Right lobe of liver (tissue), 6 donors: ENCODE results near the gene GPC6. TPM values are rescaled to one million over a fixed set of nuclear protein-coding genes. Genes with fewer than 3 reads are reported as not detected.

ENCODE experiments used
- ATAC-seq, 4 donors: fragments of 200-7000 bp; cut with Tn5 transposase; one replicate each; pipeline ENCODE4 v1.9.1; 2020; ENCODE audit warnings: mild to moderate bottlenecking in 4 of 4, moderate library complexity in 4 of 4
- DNase-seq, 3 donors: peaks; one replicate each; pipeline ENCODE4 v3.0.0-alpha.2; 2020
- H3K27ac ChIP-seq, 3 donors: fragments of 200-600 bp; one replicate each; pipeline ENCODE4 v1.8.0; 2022
- H3K27me3 ChIP-seq, 2 donors: fragments of 200-600 bp; one replicate each; pipeline ENCODE4 v1.8.0; 2022
- H3K36me3 ChIP-seq, 4 donors: fragments of 200-600 bp; sonication (generic) in 1 of 4; one replicate each; pipeline versions ENCODE4 v1.5.1 to v1.8.0; 2017 to 2022; ENCODE audit warnings: control low read depth in 1 of 4
- H3K4me1 ChIP-seq, 4 donors: fragments of 200-600 bp; sonication (generic) in 1 of 4; one replicate each; pipeline versions ENCODE4 v1.5.1 to v1.8.0; 2017 to 2022; ENCODE audit warnings: control low read depth in 1 of 4
- H3K4me3 ChIP-seq, 3 donors: fragments of 200-600 bp; one replicate each; pipeline ENCODE4 v1.8.0; 2022
- H3K9me3 ChIP-seq, 4 donors: fragments of 200-600 bp; sonication (generic) in 1 of 4; one replicate each; pipeline versions ENCODE4 v1.5.1 to v1.8.0; 2017 to 2022; ENCODE audit warnings: control low read depth in 1 of 4
- POLR2A ChIP-seq: fragments of 450-650 bp; IDR thresholded peaks from one replicate; pipeline ENCODE4 v1.6.1; 2017; ENCODE audit warnings: antibody characterized with exemption, mild to moderate bottlenecking
- WGBS: methylation state at CpG from one replicate; pipeline ENCODE4 v1.1.6; 2018; ENCODE audit warnings: low coverage, low lambda C conversion rate; ENCODE audit not compliant: insufficient coverage; ENCODE audit errors: missing lambda C conversion rate; 5-methylcytosine and 5-hydroxymethylcytosine counted together
- intact Hi-C, 2 donors: fragments of 100-400 bp; cut with DNase I; formaldehyde crosslinking; loops; one replicate each; pipeline versions ENCODE4 v1.11.2 to v1.14.1; 2022
- total RNA-seq, 6 experiments: library from RNA; depleted of rRNA in 2 of 6; stranded (reverse); fragments of >200 nt in 2 of 6; fragmentation: NEBNext Ultra II Directional in 3 of 6; extraction: Animal tissue kit (Norgen Biotek cat#: 25700) in 3 of 6; gene quantifications; one replicate each; pipeline versions ENCODE4 v1.1.0 to v1.2.4, GENCODE V29; 2016 to 2023
- TF ChIP-seq, protein P1 (sequence below), 4 donors: fragments of 200-600 bp in 3 of 4; fragments of 450-650 bp in 1 of 4; IDR thresholded peaks; one replicate each; pipeline versions ENCODE4 v1.5.1 to v1.8.0; 2016 to 2022; ENCODE audit warnings: antibody characterized with exemption in 4 of 4, mild to moderate bottlenecking in 2 of 4
- donor health status: DM: no; HTN: yes; CAD: no.
- donor health status: DM: no; HTN: no; CAD: no.
- donor health status: DM: no; HTN: no; CAD: no.
- donor health status: DM: no; HTN: yes; CAD: no.
- donor health status: DM: no; HTN: yes; CAD: no.

GPC6 gene
- total RNA-seq, 6 experiments from 2014 or later = 18.6 to 30.1 (median 20.2) TPM

DNA sequence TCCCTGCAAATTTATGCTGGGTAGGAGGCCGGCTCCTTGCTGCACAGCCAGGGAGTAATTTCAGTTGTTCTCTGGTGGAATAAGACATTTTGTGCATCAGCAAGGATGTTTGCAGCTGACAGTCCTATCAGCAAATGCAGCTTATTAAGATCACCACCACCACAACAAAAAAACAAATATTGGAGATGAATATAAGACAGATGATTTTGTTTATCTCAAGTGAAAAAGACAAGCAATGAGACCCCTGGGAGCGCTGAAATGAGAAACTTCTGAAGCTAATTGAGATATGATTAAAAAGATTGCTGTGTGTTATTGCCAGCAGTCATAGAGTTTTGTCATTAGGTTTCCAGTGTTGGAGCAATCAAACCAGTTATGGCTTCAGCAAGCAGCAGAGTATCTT is 505.6 kb downstream of the GPC6 start:
- intact Hi-C loops = no loop called here
- TF ChIP-seq POLR2A = no peak
- TF ChIP-seq, protein P1, sequence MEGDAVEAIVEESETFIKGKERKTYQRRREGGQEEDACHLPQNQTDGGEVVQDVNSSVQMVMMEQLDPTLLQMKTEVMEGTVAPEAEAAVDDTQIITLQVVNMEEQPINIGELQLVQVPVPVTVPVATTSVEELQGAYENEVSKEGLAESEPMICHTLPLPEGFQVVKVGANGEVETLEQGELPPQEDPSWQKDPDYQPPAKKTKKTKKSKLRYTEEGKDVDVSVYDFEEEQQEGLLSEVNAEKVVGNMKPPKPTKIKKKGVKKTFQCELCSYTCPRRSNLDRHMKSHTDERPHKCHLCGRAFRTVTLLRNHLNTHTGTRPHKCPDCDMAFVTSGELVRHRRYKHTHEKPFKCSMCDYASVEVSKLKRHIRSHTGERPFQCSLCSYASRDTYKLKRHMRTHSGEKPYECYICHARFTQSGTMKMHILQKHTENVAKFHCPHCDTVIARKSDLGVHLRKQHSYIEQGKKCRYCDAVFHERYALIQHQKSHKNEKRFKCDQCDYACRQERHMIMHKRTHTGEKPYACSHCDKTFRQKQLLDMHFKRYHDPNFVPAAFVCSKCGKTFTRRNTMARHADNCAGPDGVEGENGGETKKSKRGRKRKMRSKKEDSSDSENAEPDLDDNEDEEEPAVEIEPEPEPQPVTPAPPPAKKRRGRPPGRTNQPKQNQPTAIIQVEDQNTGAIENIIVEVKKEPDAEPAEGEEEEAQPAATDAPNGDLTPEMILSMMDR (IDR thresholded peaks at IDR 0.05) = no peak
- WGBS = 76% methylated on average over 2 of the region's 2 CpGs

DNA sequence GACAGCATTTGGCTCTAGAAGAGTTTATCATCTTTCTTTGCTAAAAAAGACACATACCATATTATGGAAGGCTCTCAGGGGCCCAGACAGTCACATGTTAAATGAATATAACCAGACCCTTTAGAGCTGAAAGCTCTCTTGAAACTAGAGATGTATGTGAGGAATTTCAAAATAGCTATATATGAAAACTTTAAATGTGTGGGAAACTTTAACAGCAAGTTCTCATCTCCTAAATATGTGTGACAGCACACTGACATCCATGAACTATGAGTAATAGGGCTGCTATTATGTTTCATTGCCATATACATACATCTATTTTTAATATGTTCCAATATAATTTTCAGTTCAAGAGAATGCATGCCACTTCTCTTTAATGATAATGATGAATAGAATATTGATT is 509.5 kb downstream of the GPC6 start:
- H3K4me3 ChIP-seq = no peak overlapping the region
- peaks cover 0 to 15% (median 3%) of the 10 kb centered on the region in 4 donors for H3K4me1 ChIP-seq
- no peaks in the 10 kb centered on the region for H3K27me3 ChIP-seq
- intact Hi-C loops = no loop called here
- H3K9me3 ChIP-seq = no peaks in the 10 kb centered on the region
- DNase-seq (no peak), ATAC-seq (no peak)
- no peaks in the 10 kb centered on the region for H3K36me3 ChIP-seq
- TF ChIP-seq, protein P1 (IDR thresholded peaks at IDR 0.05) = no peak
- TF ChIP-seq POLR2A = no peak
- no peak overlapping the region for H3K27ac ChIP-seq

More for the DNA sequence above, 505.6 kb downstream of the GPC6 start:
- Histone ChIP-seq H3K27me3 (no peaks in the 10 kb centered on the region), H3K4me3 (no peak overlapping the region), H3K27ac (no peak overlapping the region), H3K9me3 (no peaks in the 10 kb centered on the region), H3K36me3 (no peaks in the 10 kb centered on the region), H3K4me1 (peaks cover 0 to 7% (median 3%) of the 10 kb centered on the region in 4 donors)
- no peak for DNase-seq
- ATAC-seq = no peak

DNA sequence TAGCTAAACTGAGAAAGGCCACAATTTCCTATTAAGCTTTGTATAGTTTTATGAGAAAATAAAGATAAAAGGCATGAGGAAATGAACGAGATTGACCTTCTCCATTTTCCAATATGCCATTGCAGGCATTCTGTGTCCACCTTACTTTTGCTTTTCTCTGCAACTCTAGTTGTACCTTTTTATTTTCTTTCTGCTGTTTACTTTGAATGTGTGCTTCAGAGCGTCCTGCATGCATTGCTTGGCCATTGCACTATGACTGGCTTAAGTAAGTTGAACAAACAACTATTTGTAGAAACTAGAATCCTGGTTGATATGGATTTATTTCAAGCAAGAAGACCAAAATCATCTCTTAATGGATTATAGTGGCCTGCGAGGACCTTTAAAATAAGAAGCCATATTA is 510.3 kb downstream of the GPC6 start:
- intact Hi-C loops = no loop called here
- no peaks in the 10 kb centered on the region for H3K36me3 ChIP-seq
- no peak overlapping the region for H3K4me3 ChIP-seq
- TF ChIP-seq POLR2A = no peak
- TF ChIP-seq, protein P1 (IDR thresholded peaks at IDR 0.05) = no peak
- ATAC-seq (peak; percentile 64 to 99 (median 84)), DNase-seq (no peak)
- H3K27ac ChIP-seq = no peak overlapping the region
- no peaks in the 10 kb centered on the region for H3K27me3 ChIP-seq
- no peaks in the 10 kb centered on the region for H3K9me3 ChIP-seq
- WGBS = 41% methylated on average over 3 of the region's 3 CpGs
- H3K4me1 ChIP-seq = peaks cover 0 to 15% (median 3%) of the 10 kb centered on the region in 4 donors

DNA sequence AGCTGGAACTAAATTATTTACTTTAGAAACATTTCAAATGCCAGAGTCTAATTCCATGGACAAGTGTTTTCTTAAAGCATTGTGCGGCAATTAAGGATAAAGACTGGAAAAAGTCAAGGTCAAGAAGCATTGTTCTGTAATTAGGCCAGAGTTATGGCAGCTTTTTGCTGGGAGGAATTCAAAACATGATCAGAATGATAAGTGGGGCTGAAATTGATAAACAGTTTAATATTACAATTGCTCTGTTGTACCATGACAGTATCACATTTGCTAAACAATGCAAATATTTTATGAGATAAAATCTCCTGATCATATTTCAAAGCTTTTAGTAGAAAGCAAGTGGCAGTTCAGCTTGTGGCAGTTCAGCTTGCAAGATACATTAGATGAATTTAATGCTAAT is 513.7 kb downstream of the GPC6 start:
- no peak for TF ChIP-seq POLR2A
- TF ChIP-seq, protein P1 (IDR thresholded peaks at IDR 0.05) = no peak
- H3K9me3 ChIP-seq = no peaks in the 10 kb centered on the region
- no peak overlapping the region for H3K4me3 ChIP-seq
- no peaks in the 10 kb centered on the region for H3K27me3 ChIP-seq
- WGBS = 12% methylated on average over 1 of the region's 1 CpG
- H3K27ac ChIP-seq = no peak overlapping the region
- ATAC-seq = peak in 2 of 4 donors; percentile 22 to 35
- intact Hi-C loops = no loop called here
- DNase-seq = no peak
- no peaks in the 10 kb centered on the region for H3K36me3 ChIP-seq
- peaks cover 0 to 15% (median 3%) of the 10 kb centered on the region in 4 donors for H3K4me1 ChIP-seq

DNA sequence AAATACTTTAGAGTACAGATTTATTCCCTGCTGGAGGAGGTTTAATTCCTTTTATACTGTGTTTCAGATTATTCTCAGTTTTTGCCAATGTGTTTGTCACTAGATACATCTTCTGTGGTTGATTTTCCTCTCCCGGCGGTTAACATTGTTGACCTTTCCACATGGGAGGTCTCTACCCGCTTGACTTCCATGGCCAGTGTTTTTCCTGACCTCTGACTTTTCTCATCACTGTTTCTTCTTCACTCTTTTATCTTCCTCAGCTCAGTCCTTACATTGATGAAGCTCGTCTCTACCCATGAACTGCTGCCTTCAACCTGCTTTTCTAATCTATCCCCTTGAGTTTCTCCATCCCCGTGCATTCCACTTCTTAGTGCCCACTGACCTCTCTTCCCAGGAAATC is 517.4 kb downstream of the GPC6 start:
- WGBS = 71% methylated on average over 3 of the region's 5 CpGs
- intact Hi-C loops = no loop called here
- Histone ChIP-seq H3K4me3 (no peak overlapping the region), H3K27me3 (no peaks in the 10 kb centered on the region), H3K9me3 (no peaks in the 10 kb centered on the region), H3K27ac (no peak overlapping the region), H3K36me3 (no peaks in the 10 kb centered on the region), H3K4me1 (peaks cover 0 to 8% (median 0%) of the 10 kb centered on the region in 4 donors)
- TF ChIP-seq, protein P1 (IDR thresholded peaks at IDR 0.05) = no peak
- TF ChIP-seq POLR2A = no peak
- ATAC-seq (no peak), DNase-seq (no peak)
